Measurements from ENCODE around the gene LNX2. TPM values are rescaled to one million over a fixed set of nuclear protein-coding genes. Genes with fewer than 3 reads are reported as not detected.
A peak's percentile ranks its signal among the peaks of the same experiment; 100 is the strongest.

LNX2 gene
- total RNA-seq, 2 donors from 2014 or later, result 22.4 to 30.3 TPM

DNA sequence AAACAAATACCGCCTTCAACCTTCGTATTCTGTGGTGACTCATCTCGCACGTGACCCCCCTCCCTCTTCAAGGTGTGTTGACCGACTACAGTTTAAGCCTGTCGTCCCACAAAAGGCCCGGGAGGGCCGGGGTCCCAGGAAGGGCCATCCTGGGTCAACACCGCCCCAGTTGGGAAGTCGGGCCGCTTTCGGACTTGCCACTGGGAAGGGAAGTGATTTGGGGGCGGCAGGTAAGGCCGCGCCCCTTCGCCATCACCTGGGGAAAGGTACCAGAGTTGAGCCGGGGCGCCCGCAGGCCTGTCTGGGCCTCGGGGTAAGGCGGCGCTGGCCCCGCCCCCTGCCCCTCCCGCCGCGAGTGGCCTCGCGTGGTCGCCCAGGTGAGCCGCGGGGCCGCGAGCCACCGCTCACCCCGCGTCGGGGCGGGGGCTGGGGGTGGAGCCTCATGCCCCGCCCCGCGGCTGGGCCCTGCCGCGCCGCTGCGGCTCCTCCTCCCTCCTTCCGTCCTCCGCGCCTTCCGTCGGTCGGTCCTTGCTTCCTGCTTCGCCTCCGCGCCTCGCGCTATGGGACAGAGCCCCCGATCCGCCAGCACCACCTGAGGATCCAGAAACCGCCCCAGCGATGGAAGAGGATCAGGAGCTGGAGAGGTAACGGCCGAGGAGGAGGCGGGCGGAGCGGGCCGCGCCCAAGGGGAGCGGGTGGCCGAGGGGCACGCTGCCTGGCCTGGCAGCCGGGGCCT is 1.2 kb upstream of the LNX2 start, which contains the start of gene POLR1D:
Gene POLR1D, plus strand, starts transcription at position 527 of the 736 bp plus-strand sequence. Its CDS starts 92 bp downstream, at position 619.
- Histone ChIP-seq H3K27ac (peak within 1 kb of the TSS; percentile 96), H3K36me3 (no peaks in the 10 kb centered on the region), H3K4me1 (peaks cover 13% of the 10 kb centered on the region), H3K9ac (ENCODE audit: low read depth in 2 of 2, low read length in 2 of 2) (peak within 1 kb of the TSS; percentile 93 to 94), H3K9me3 (no peaks in the 10 kb centered on the region), H3K4me3 (peak within 1 kb of the TSS; percentile 65), H3K27me3 (no peaks in the 10 kb centered on the region)
- DNase-seq, result peak; percentile 89
- intact Hi-C loops (cut with DNase I), result loop anchor here (10.0 kb wide), 1 partner anchor 197 kb away; the partner anchor contains the start of gene GTF3A
- TF ChIP-seq, protein P1, sequence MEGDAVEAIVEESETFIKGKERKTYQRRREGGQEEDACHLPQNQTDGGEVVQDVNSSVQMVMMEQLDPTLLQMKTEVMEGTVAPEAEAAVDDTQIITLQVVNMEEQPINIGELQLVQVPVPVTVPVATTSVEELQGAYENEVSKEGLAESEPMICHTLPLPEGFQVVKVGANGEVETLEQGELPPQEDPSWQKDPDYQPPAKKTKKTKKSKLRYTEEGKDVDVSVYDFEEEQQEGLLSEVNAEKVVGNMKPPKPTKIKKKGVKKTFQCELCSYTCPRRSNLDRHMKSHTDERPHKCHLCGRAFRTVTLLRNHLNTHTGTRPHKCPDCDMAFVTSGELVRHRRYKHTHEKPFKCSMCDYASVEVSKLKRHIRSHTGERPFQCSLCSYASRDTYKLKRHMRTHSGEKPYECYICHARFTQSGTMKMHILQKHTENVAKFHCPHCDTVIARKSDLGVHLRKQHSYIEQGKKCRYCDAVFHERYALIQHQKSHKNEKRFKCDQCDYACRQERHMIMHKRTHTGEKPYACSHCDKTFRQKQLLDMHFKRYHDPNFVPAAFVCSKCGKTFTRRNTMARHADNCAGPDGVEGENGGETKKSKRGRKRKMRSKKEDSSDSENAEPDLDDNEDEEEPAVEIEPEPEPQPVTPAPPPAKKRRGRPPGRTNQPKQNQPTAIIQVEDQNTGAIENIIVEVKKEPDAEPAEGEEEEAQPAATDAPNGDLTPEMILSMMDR (IDR thresholded peaks at IDR 0.05), result no peak

DNA sequence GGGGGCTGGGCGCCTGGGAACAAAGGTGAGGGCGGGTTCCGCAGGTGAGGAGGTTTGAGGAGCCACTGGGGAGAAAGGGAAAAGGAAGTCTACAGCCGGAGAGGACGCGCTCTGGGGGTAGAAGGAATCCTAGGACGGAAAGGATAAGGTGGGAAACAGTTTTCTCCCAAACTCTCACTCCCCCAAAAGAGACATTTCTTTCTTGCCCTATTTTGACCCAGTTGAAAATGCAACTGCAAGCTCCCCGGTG is 712 bp upstream of the LNX2 start:
- TF ChIP-seq, protein P1 (IDR thresholded peaks at IDR 0.05), result no peak
- intact Hi-C loops (cut with DNase I), result loop anchor here (10.0 kb wide), 1 partner anchor 196 kb away; the partner anchor contains the start of gene GTF3A
- H3K4me1 ChIP-seq, result peaks cover 13% of the 10 kb centered on the region
- peak overlapping the region; percentile 96 for H3K27ac ChIP-seq
- H3K9ac ChIP-seq (ENCODE audit: low read depth in 2 of 2, low read length in 2 of 2), result peak overlapping the region; percentile 79 to 92
- no peak for DNase-seq
- H3K4me3 ChIP-seq, result peak overlapping the region; percentile 65
- no peaks in the 10 kb centered on the region for H3K27me3 ChIP-seq
- H3K36me3 ChIP-seq, result no peaks in the 10 kb centered on the region
- H3K9me3 ChIP-seq, result no peaks in the 10 kb centered on the region

DNA sequence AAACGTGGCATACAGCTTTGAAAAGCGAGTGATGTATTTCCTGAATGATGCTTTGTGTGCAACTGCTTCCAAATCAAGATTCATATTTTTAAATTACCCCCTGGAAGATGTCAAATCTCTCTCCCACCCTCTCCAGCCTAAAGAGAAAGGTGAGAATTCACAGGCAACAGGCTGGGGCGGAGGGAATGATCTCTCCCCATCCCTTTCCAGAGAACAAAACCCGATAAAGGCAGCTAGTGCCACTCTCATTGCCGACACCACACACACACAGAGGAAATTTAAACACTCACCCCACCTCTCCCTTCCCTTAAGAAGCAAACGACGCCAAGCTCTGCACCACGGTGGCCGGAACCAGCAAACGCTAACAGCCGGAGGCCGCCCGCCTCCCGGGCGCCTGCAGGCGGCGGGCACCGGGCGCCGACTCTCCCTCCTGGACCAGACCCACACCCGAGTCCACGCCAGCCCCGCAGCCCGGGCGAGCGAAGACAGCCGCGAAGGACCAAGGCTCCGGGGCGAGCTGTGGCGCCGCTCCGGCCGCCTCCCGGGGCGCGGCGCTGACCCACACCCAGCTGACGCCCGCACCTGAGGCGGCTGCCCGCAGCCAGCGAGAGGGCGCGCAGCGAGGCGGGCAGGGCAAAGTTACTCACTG is 477 bp downstream of the LNX2 start:
- TF ChIP-seq, protein P1 (IDR thresholded peaks at IDR 0.05), result peak; percentile 16
- Histone ChIP-seq H3K9ac (ENCODE audit: low read depth in 2 of 2, low read length in 2 of 2) (peak overlapping the region; percentile 82 to 95), H3K27me3 (no peaks in the 10 kb centered on the region), H3K27ac (peak overlapping the region; percentile 96), H3K36me3 (no peaks in the 10 kb centered on the region), H3K4me1 (peaks cover 8% of the 10 kb centered on the region), H3K9me3 (no peaks in the 10 kb centered on the region), H3K4me3 (peak overlapping the region; percentile 65)
- DNase-seq, result peak; percentile 43
- intact Hi-C loops (cut with DNase I), result loop anchor here (10.0 kb wide), 1 partner anchor 195 kb away; the partner anchor contains the start of gene GTF3A

DNA sequence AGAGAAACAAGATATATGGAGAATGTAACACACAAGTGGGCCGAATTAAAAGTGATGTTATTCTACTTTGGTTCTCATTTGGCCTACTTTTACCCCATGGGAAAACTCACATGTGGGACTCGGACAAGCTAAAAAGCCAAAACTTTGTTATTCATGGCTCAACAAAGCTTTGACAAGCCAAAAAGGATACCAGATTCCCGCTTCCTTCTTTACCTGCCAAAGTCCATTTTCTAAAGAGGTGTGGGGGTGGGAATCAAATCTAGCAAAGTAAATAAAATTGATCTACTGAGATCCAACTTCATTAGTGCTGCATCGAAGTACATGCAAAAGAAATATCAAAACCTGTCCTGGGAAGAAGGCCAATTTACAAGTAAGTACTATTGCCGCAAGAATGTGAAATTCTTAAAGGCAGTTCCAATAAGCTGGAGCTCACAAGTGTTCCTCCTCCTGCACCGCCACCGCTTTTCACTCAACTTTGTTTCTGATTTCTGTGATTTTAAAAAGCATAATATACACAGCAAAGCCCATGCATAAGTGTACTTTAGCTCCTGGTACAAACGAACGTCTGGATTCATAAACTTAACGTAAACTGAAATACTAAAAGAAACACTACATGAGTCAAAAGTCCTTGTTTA is 1.1 kb downstream of the LNX2 start:
- intact Hi-C loops (cut with DNase I), result no loop called here
- TF ChIP-seq, protein P1 (IDR thresholded peaks at IDR 0.05), result no peak
- Histone ChIP-seq H3K4me3 (peak overlapping the region; percentile 65), H3K9ac (ENCODE audit: low read depth in 2 of 2, low read length in 2 of 2) (peak overlapping the region; percentile 55 to 95), H3K27me3 (no peaks in the 10 kb centered on the region), H3K36me3 (no peaks in the 10 kb centered on the region), H3K27ac (peak overlapping the region; percentile 96), H3K4me1 (peaks cover 8% of the 10 kb centered on the region), H3K9me3 (no peaks in the 10 kb centered on the region)
- DNase-seq, result peak; percentile 29

DNA sequence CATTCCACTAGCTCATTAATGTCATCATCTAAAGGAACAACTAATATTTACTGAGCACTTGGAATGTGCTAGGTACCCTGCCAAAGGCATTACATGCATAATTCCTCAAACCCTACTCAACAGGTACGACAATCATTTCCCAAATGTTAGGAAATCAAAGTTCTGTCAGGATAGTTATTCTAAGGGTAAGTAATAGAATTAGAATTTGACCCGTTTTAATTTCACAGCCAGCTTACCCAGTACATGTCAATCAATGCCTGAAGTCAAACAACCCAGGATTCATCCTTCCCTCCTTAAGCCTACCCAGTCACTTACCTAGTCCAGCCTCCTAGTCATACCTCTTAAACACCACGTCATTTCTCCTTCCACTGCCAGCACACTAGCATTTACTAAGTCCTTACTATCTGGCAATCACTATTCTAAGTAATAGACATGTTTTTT is 2.4 kb downstream of the LNX2 start:
- no peaks in the 10 kb centered on the region for H3K27me3 ChIP-seq
- H3K4me1 ChIP-seq, result peaks cover 4% of the 10 kb centered on the region
- no peak overlapping the region for H3K27ac ChIP-seq
- H3K36me3 ChIP-seq, result no peaks in the 10 kb centered on the region
- intact Hi-C loops (cut with DNase I), result no loop called here
- no peak overlapping the region for H3K4me3 ChIP-seq
- TF ChIP-seq, protein P1 (IDR thresholded peaks at IDR 0.05), result no peak
- peak overlapping the region in 1 of 2 donors; percentile 3 for H3K9ac ChIP-seq (ENCODE audit: low read depth in 2 of 2, low read length in 2 of 2)
- no peak for DNase-seq
- H3K9me3 ChIP-seq, result no peaks in the 10 kb centered on the region
